GM12878 (cell line): ENCODE measurements around the gene ITM2C. TPM values are rescaled to one million over a fixed set of nuclear protein-coding genes. Genes with fewer than 3 reads are reported as not detected.

Source experiments
- ATAC-seq: fragments of 200-7000 bp; cut with Tn5 transposase; 3 replicates; pipeline ENCODE4 v1.9.1; 2020; ENCODE audit warnings: mild to moderate bottlenecking, moderate library complexity
- BruUV-seq: library from RNA; stranded (reverse); fragments of 400-500 nt; replicated peaks from 2 replicates; lab custom pipeline; 2021; lab: Mats Ljungman, UMichigan
- CTCF ChIA-PET: fragments of 300-600 bp; sonication (Branson Sonifier 250); formaldehyde crosslinking; extraction: SDS; loops from one replicate; lab custom pipeline; 2021; ENCODE audit warnings: inconsistent platforms; lab: Yijun Ruan, JAX
- POLR2A ChIA-PET: fragments of 350-600 bp; formaldehyde crosslinking; extraction: SDS; loops from one replicate; lab custom pipeline; 2021; ENCODE audit warnings: inconsistent platforms; lab: Charles Lee
- RAD21 ChIA-PET: fragments of 300-600 bp; sonication (Branson Sonifier 250); formaldehyde crosslinking; loops from one replicate; lab custom pipeline; 2023; ENCODE audit warnings: antibody characterized with exemption; ENCODE audit not compliant: unreplicated experiment; lab: Charles Lee
- SMC1A ChIA-PET: fragments of 300-600 bp; sonication (Branson Sonifier 250); formaldehyde crosslinking; loops from one replicate; lab custom pipeline; 2023; ENCODE audit not compliant: unreplicated experiment, uncharacterized antibody; lab: Charles Lee
- DNase-seq: peaks from one replicate; pipeline ENCODE4 v3.0.0-alpha.2; 2011; ENCODE audit warnings: low read depth, low spot score
- FAIRE-seq: peaks from 3 replicates; lab custom pipeline; 2011; peaks lifted over from hg19 to GRCh38; lab: Jason Lieb, UNC
- H2AFZ ChIP-seq: 2 replicates; pipeline ENCODE4 v1.6.0; 2011; ENCODE audit warnings: low read depth, low read length, control low read depth; ENCODE audit not compliant: control insufficient read depth
- H3K27ac ChIP-seq: 2 replicates; pipeline ENCODE4 v1.5.1; 2011; ENCODE audit warnings: control low read depth; ENCODE audit not compliant: control insufficient read depth, insufficient read depth
- H3K27me3 ChIP-seq, 2 experiments: replicated peaks in 1 of 2; 2 replicates each; pipeline versions ENCODE4 v1.6.0 to v1.6.1; 2011; ENCODE audit warnings: low read length in 1 of 2; ENCODE audit not compliant: control insufficient read depth in 2 of 2, insufficient read depth in 2 of 2
- H3K36me3 ChIP-seq, 2 experiments: 2 replicates each; pipeline ENCODE4 v1.5.1; 2011; ENCODE audit warnings: low read length in 1 of 2; ENCODE audit not compliant: control insufficient read depth in 2 of 2, insufficient read depth in 2 of 2
- H3K4me1 ChIP-seq: 2 replicates; pipeline ENCODE4 v1.6.1; 2011; ENCODE audit warnings: mild to moderate bottlenecking, low read length, moderate library complexity, mixed read lengths; ENCODE audit not compliant: control insufficient read depth, insufficient read depth
- H3K4me2 ChIP-seq: 2 replicates; pipeline ENCODE4 v1.6.0; 2011; ENCODE audit warnings: control low read depth; ENCODE audit not compliant: control insufficient read depth, insufficient read depth
- H3K4me3 ChIP-seq: fragments of 200-600 bp; sonication (generic); 2 replicates; pipeline ENCODE4 v1.5.1; 2016
- H3K79me2 ChIP-seq: 2 replicates; pipeline ENCODE4 v1.6.0; 2011; ENCODE audit warnings: low read length; ENCODE audit not compliant: control insufficient read depth, insufficient read depth
- H3K9ac ChIP-seq: 2 replicates; pipeline ENCODE4 v1.8.0; 2011; ENCODE audit warnings: low read length, control low read depth, mixed read lengths; ENCODE audit not compliant: control insufficient read depth, insufficient read depth
- H3K9me3 ChIP-seq: replicated peaks from 3 replicates; pipeline ENCODE4 v1.5.1; 2011; ENCODE audit warnings: mild to moderate bottlenecking, low read length; ENCODE audit not compliant: control insufficient read depth, insufficient read depth
- H4K20me1 ChIP-seq: 2 replicates; pipeline ENCODE4 v1.6.0; 2011; ENCODE audit not compliant: control insufficient read depth, insufficient read depth
- EGR1 ChIP-seq, 2 experiments: IDR thresholded peaks; 1 replicate in 1 of 2; 2 replicates in 1 of 2; pipeline ENCODE4 v1.6.1; 2011 to 2012; ENCODE audit warnings: low read depth in 2 of 2, low read length in 2 of 2, borderline replicate concordance in 1 of 2, mild to moderate bottlenecking in 1 of 2, moderate library complexity in 1 of 2
- IKZF2 ChIP-seq, 2 experiments: fragments of 450-650 bp; IDR thresholded peaks; 2 replicates each; pipeline ENCODE4 v1.6.1; 2017; ENCODE audit warnings: mild to moderate bottlenecking in 2 of 2, moderate library complexity in 2 of 2
- KAT2A ChIP-seq: conservative IDR thresholded peaks from 2 replicates; pipeline ENCODE4 v1.6.1; 2011; ENCODE audit warnings: low read depth, low read length; ENCODE audit not compliant: control insufficient read depth
- MYB ChIP-seq: fragments of 150-350 bp; IDR thresholded peaks from 2 replicates; pipeline ENCODE4 v1.6.1; 2014; ENCODE audit warnings: mild to moderate bottlenecking, low read depth, low read length, borderline replicate concordance
- PAX5 ChIP-seq: IDR thresholded peaks from 2 replicates; pipeline ENCODE4 v1.6.1; 2011; ENCODE audit warnings: low read depth, low read length, borderline replicate concordance
- RELA ChIP-seq: fragments of 450-650 bp; IDR thresholded peaks from 2 replicates; pipeline ENCODE4 v1.8.0; 2014; ENCODE audit warnings: borderline replicate concordance; ENCODE audit not compliant: partially characterized antibody
- TCF3 ChIP-seq: IDR thresholded peaks from 2 replicates; pipeline ENCODE4 v1.6.1; 2012; ENCODE audit warnings: low read depth, mild to moderate bottlenecking, low read length, borderline replicate concordance; ENCODE audit not compliant: insufficient read depth
- WRNIP1 ChIP-seq: IDR thresholded peaks from 2 replicates; pipeline ENCODE4 v1.6.1; 2011; ENCODE audit warnings: low read depth, low read length, improper control_type of control experiment, borderline replicate concordance
- WGBS: methylation state at CpG from one replicate; pipeline ENCODE4 v1.1.6; 2016; ENCODE audit warnings: low lambda C conversion rate; ENCODE audit not compliant: insufficient replicate concordance, insufficient coverage; ENCODE audit errors: missing lambda C conversion rate; 5-methylcytosine and 5-hydroxymethylcytosine counted together
- in situ Hi-C: fragments of 300-500 bp; cut with MboI; formaldehyde crosslinking; loops from 9 replicates; pipeline ENCODE4 v1.14.3; 2018; ENCODE audit warnings: mixed read lengths
- intact Hi-C: fragments of 100-400 bp; cut with micrococcal nuclease; formaldehyde crosslinking; loops from one replicate; pipeline ENCODE4 v1.14.2; 2022; ENCODE audit not compliant: unreplicated experiment
- polyA plus RNA-seq, 11 experiments: library from polyadenylated mRNA; depleted of rRNA in 4 of 11; unstranded in 6 of 11; stranded (reverse) in 5 of 11; fragments of >200 nt; fragmentation: Nextera tagmentation in 4 of 11; fragmentation: Illumina TruSeq in 1 of 11; extraction: Ambion mirVana in 4 of 11; extraction: Trizol in 1 of 11; gene quantifications; 1 replicate in 1 of 11; 2 replicates in 10 of 11; pipeline versions ENCODE4 v1.2.1 to v1.2.3, GENCODE V29; 2011 to 2016; ENCODE audit warnings: inconsistent platforms in 2 of 11, missing spikeins in 2 of 11, low read depth in 1 of 11
- total RNA-seq, 4 experiments: library from RNA; depleted of rRNA in 3 of 4; stranded (reverse); fragments of >200 nt in 3 of 4; fragmentation: Illumina TruSeq in 1 of 4; extraction: Trizol in 1 of 4; gene quantifications; 2 replicates each; pipeline versions ENCODE4 v1.2.1 to v1.2.3, GENCODE V29; 2013 to 2021
- TF ChIP-seq, protein P1 (sequence below): IDR thresholded peaks from 2 replicates; pipeline ENCODE4 v1.6.1; 2011; ENCODE audit warnings: low read depth, low read length, improper control_type of control experiment, borderline replicate concordance
- TF ChIP-seq, protein P2 (sequence below): IDR thresholded peaks from 2 replicates; pipeline ENCODE4 v1.6.1; 2012; ENCODE audit warnings: low read depth, low read length, improper control_type of control experiment
- TF ChIP-seq, protein P3 (sequence below): fragments of 450-650 bp; IDR thresholded peaks from 2 replicates; pipeline ENCODE4 v1.6.1; 2017; ENCODE audit warnings: borderline replicate concordance
- TF ChIP-seq, protein P4 (sequence below): fragments of 450-650 bp; IDR thresholded peaks from 2 replicates; pipeline ENCODE4 v1.6.1; 2016; ENCODE audit warnings: mild to moderate bottlenecking
- TF ChIP-seq, protein P5 (sequence below): fragments of 450-650 bp; IDR thresholded peaks from 2 replicates; pipeline ENCODE4 v1.6.1; 2016; ENCODE audit warnings: mild to moderate bottlenecking, moderate library complexity, borderline replicate concordance

Gene ITM2C
- total and polyA plus RNA-seq, 10 of the 15 experiments (the other 5 are each of a cell fraction or from before 2014, with no cell fraction given), result 5.4 to 195 (median 149) TPM

DNA sequence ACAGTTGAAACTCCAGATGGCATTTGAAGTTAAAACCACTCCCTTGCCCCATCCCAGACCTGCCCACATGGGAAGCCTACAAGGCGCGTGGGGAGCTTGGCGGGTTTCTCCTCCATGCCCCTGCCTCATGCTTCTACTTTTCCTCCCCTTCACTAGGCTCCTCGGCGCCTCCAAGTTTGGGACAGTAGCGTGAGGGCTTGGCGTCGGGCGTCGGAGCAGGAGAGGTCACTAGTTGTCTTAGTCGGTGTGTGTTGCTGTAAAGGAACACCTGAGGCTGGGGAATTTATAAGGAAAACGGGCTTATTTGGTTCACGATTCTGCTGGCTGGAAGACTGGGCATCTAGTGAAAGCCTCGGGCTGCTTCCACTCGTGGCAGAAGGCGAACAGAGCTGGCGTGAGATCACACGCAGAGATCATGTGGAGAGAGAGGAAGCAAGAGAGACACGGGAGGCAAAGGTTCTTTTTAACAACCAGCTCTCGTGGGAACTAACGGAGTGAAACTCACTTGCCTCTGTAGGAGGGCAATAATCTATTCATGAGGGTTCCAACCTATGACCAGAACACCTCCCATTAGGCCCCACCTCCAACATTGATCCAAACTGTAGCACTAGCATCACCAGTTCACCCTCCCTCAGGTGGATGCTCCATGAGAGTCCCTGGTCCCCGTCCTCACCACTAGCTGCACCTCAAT is 25.3 kb downstream of the ITM2C start:
- Histone ChIP-seq H3K27ac (no peak overlapping the region), H3K9me3 (peaks cover 1% of the 10 kb centered on the region; the same call in 2 of the 3 replicates), H3K36me3 (no peaks in the 10 kb centered on the region), H3K79me2 (no peaks in the 10 kb centered on the region), H3K4me1 (peaks cover 43% of the 10 kb centered on the region), H2AFZ (no peak overlapping the region), H3K4me2 (no peak overlapping the region), H3K4me3 (no peak overlapping the region), H4K20me1 (no peaks in the 10 kb centered on the region), H3K27me3 (no peaks in the 10 kb centered on the region), H3K9ac (no peak overlapping the region)
- BruUV-seq, result no TSS peak
- CTCF ChIA-PET, result interaction anchor here (0.9 to 1.1 kb wide), 2 partner anchors 12 to 35 kb away, joined by 4 read pairs; partner anchors contain the start of gene GPR55
- POLR2A ChIA-PET, result no interaction called here
- in situ Hi-C loops (no loop called here), intact Hi-C loops (no loop called here)
- WGBS, result 76% methylated on average over 22 of the region's 22 CpGs
- FAIRE-seq (no peak), ATAC-seq (no peak), DNase-seq (no peak)
- SMC1A ChIA-PET, result no interaction called here
- RAD21 ChIA-PET, result interaction anchor here (0.8 to 1.4 kb wide), 3 partner anchors 16 to 94 kb away, joined by 3 to 4 read pairs (median 3); no protein-coding TSS in a partner anchor
- TF ChIP-seq RELA, result no peak
- TF ChIP-seq, protein P1, sequence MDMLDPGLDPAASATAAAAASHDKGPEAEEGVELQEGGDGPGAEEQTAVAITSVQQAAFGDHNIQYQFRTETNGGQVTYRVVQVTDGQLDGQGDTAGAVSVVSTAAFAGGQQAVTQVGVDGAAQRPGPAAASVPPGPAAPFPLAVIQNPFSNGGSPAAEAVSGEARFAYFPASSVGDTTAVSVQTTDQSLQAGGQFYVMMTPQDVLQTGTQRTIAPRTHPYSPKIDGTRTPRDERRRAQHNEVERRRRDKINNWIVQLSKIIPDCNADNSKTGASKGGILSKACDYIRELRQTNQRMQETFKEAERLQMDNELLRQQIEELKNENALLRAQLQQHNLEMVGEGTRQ, result no peak
- TF ChIP-seq TCF3, result no peak
- TF ChIP-seq IKZF2 (IDR thresholded peaks at IDR 0.05), result no peak
- TF ChIP-seq, protein P2, sequence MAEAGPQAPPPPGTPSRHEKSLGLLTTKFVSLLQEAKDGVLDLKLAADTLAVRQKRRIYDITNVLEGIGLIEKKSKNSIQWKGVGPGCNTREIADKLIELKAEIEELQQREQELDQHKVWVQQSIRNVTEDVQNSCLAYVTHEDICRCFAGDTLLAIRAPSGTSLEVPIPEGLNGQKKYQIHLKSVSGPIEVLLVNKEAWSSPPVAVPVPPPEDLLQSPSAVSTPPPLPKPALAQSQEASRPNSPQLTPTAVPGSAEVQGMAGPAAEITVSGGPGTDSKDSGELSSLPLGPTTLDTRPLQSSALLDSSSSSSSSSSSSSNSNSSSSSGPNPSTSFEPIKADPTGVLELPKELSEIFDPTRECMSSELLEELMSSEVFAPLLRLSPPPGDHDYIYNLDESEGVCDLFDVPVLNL, result no peak
- no peak for TF ChIP-seq EGR1 (IDR thresholded peaks at IDR 0.05; ENCODE audit: borderline replicate concordance in 1 of 2, low read depth in 2 of 2, low read length in 2 of 2)
- no peak for TF ChIP-seq MYB
- TF ChIP-seq WRNIP1, result no peak
- TF ChIP-seq, protein P3, sequence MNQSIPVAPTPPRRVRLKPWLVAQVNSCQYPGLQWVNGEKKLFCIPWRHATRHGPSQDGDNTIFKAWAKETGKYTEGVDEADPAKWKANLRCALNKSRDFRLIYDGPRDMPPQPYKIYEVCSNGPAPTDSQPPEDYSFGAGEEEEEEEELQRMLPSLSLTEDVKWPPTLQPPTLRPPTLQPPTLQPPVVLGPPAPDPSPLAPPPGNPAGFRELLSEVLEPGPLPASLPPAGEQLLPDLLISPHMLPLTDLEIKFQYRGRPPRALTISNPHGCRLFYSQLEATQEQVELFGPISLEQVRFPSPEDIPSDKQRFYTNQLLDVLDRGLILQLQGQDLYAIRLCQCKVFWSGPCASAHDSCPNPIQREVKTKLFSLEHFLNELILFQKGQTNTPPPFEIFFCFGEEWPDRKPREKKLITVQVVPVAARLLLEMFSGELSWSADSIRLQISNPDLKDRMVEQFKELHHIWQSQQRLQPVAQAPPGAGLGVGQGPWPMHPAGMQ, result no peak
- TF ChIP-seq KAT2A, result no peak
- TF ChIP-seq, protein P4, sequence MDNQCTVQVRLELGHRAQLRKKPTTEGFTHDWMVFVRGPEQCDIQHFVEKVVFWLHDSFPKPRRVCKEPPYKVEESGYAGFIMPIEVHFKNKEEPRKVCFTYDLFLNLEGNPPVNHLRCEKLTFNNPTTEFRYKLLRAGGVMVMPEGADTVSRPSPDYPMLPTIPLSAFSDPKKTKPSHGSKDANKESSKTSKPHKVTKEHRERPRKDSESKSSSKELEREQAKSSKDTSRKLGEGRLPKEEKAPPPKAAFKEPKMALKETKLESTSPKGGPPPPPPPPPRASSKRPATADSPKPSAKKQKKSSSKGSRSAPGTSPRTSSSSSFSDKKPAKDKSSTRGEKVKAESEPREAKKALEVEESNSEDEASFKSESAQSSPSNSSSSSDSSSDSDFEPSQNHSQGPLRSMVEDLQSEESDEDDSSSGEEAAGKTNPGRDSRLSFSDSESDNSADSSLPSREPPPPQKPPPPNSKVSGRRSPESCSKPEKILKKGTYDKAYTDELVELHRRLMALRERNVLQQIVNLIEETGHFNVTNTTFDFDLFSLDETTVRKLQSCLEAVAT, result no peak
- no peak for TF ChIP-seq PAX5
- TF ChIP-seq, protein P5, sequence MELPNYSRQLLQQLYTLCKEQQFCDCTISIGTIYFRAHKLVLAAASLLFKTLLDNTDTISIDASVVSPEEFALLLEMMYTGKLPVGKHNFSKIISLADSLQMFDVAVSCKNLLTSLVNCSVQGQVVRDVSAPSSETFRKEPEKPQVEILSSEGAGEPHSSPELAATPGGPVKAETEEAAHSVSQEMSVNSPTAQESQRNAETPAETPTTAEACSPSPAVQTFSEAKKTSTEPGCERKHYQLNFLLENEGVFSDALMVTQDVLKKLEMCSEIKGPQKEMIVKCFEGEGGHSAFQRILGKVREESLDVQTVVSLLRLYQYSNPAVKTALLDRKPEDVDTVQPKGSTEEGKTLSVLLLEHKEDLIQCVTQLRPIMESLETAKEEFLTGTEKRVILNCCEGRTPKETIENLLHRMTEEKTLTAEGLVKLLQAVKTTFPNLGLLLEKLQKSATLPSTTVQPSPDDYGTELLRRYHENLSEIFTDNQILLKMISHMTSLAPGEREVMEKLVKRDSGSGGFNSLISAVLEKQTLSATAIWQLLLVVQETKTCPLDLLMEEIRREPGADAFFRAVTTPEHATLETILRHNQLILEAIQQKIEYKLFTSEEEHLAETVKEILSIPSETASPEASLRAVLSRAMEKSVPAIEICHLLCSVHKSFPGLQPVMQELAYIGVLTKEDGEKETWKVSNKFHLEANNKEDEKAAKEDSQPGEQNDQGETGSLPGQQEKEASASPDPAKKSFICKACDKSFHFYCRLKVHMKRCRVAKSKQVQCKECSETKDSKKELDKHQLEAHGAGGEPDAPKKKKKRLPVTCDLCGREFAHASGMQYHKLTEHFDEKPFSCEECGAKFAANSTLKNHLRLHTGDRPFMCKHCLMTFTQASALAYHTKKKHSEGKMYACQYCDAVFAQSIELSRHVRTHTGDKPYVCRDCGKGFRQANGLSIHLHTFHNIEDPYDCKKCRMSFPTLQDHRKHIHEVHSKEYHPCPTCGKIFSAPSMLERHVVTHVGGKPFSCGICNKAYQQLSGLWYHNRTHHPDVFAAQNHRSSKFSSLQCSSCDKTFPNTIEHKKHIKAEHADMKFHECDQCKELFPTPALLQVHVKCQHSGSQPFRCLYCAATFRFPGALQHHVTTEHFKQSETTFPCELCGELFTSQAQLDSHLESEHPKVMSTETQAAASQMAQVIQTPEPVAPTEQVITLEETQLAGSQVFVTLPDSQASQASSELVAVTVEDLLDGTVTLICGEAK, result no peak
